Peyer's patch (tissue), 4 donors: ENCODE results near the gene ARHGEF7.

ENCODE experiments used
- POLR2A ChIP-seq, 2 donors: fragments of 450-650 bp; IDR thresholded peaks; one replicate each; pipeline ENCODE4 v1.5.1; 2017; ENCODE audit warnings: antibody characterized with exemption in 2 of 2, mild to moderate bottlenecking in 2 of 2, moderate library complexity in 2 of 2
- TF ChIP-seq, protein P1 (sequence below), 6 experiments: fragments of 450-650 bp in 4 of 6; fragments of 200-600 bp in 2 of 6; sonication (generic) in 1 of 6; IDR thresholded peaks; one replicate each; pipeline ENCODE4 v1.5.1; 2017 to 2019; ENCODE audit warnings: antibody characterized with exemption in 6 of 6, mild to moderate bottlenecking in 3 of 6, moderate library complexity in 1 of 6

- TF ChIP-seq, protein P1, sequence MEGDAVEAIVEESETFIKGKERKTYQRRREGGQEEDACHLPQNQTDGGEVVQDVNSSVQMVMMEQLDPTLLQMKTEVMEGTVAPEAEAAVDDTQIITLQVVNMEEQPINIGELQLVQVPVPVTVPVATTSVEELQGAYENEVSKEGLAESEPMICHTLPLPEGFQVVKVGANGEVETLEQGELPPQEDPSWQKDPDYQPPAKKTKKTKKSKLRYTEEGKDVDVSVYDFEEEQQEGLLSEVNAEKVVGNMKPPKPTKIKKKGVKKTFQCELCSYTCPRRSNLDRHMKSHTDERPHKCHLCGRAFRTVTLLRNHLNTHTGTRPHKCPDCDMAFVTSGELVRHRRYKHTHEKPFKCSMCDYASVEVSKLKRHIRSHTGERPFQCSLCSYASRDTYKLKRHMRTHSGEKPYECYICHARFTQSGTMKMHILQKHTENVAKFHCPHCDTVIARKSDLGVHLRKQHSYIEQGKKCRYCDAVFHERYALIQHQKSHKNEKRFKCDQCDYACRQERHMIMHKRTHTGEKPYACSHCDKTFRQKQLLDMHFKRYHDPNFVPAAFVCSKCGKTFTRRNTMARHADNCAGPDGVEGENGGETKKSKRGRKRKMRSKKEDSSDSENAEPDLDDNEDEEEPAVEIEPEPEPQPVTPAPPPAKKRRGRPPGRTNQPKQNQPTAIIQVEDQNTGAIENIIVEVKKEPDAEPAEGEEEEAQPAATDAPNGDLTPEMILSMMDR (IDR thresholded peaks at IDR 0.05), result no peak
- no peak for TF ChIP-seq POLR2A (IDR thresholded peaks at IDR 0.05)
These were observed 5.3 kb downstream of the ARHGEF7 start for GRCh38 chr13:111120422-111120821.
